Measurements from ENCODE around the gene NUDT13.
A peak's percentile ranks its signal among the peaks of the same experiment; 100 is the strongest.

Gene NUDT13

DNA sequence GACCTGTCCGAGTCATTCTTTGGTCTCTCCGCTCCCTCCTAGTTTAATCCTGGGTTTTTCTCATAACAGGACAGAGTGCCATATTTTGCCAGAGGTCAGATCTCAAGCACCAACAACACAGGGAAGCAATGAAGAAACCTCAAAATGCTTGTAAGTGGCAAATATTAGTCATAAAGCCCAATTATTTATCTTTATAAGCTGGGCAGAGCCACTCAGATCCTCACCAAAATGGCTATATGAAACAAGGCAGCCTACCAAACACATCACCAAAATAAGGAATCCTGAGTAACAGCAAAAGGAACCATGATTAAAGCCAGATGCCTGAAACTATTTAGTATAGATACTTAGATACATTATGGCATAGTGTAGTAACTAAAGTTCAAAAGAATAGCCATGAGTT is 52.8 kb downstream of the NUDT13 start:
- no peak for DNase-seq (ENCODE audit: low spot score)

DNA sequence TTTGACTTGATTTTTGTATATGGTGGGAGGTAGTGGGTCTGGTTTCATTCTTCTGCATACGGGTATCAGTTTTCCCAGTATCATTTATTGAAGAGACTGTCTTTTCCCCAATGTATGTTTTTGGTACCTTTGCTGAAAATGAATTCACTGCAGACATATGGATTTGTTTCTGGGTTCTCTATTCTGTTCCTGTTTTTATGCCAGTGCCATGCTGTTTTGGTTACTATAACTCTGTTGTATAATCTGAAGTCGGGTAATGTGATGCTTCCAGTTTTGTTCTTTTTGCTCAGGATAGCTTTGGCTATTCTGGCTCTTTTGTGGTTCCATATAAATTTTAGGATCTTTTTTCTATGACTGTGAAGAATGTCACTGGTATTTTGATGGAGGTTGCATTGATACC is 56.7 kb downstream of the NUDT13 start:
- no peak for DNase-seq (ENCODE audit: low spot score)

DNA sequence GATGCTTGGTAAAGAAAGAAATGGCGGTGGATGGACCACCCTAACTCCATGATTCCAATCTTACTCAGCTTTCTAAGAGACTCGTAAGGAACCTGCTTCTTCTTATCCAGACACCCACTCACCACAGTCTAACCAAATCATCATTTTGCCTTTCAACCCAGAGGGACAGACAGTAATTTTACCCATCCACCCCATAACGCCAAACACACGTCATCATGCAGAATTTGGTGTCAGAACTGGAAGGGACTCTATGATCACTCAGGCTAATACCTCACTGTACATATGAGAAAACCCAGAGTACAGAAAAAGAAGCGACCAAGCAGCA is 57.2 kb downstream of the NUDT13 start:
- no peak for DNase-seq (ENCODE audit: low spot score)

DNA sequence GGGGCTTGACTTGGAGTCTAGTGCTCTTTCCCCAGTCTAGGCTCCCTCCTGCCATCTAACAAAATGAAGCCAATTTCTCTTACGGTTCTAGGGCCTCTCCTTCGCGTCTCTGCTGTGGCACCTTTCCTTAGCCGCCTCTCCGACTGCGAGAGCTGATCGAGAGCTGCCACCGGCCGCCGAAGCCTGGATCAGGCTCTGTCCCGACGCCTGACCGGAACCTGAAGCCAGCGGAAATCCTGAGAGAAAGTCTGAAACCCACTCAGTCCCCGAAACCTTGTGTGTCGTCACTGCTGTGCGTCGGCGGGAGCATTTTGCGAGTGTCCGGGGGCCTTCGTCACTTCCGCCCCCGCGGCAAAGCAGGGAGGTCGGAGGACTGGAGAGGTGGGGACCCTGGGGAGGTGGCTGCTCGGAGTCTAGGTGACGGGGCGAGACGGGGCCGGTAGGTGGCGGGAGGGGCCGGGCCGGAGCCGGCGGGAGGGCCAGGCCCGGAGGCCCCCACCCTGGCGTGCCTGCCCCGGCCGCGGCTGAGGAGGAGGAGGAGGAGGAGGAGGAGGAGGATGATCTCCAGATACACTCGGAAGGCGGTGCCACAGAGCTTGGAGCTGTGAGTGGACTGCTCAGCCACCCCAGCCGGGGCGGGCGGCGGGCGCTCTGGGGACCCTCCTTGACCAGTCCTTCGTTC is 57.7 kb downstream of the NUDT13 start, which contains the start of the genes ECD and FAM149B1:
TSS of gene ECD (minus strand) at position 226 of the 682 bp plus-strand sequence. CDS start 4,071 bp downstream, outside the sequence.
TSS of gene FAM149B1 (plus strand) at position 337 of the 682 bp plus-strand sequence. CDS start at position 558, 221 bp downstream.
- peak; percentile 96 for DNase-seq (ENCODE audit: low spot score)

DNA sequence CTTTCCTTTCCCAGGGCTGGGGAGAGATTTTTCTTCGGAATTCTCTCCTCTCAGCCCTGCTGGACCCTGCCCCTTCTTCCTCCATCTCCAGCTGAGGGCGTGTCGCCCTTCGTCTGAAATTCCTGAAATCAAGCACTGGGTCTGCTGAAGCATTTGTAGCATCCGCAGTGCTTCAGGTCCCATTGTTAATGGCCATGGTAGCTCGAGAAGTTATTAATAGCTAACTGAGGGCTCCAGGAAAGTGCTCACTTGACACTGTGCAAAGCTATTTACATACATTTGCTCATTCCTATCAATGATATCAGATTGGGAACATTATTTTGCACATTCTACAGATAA is 58.2 kb downstream of the NUDT13 start:
- no peak for DNase-seq (ENCODE audit: low spot score)

DNA sequence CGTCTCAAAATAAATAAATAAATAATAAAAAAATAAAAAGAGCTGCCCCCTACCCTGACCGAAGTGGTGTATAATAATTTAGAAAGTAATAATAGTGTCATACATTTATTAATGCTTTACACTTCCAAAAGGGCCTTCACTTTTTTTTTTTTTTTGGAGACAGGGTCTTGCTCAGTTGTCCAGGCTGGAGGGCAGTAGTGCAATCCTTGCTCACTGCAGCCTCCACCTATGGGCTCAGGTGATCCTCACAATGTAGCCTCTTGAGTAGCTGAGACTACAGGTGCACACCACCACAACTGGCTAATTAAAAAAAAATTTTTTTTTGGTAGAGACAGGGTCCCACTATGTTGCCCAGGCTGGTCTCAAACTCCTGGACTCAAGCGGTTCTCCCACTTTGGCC is 59.1 kb downstream of the NUDT13 start:
- no peak for DNase-seq (ENCODE audit: low spot score)

DNA sequence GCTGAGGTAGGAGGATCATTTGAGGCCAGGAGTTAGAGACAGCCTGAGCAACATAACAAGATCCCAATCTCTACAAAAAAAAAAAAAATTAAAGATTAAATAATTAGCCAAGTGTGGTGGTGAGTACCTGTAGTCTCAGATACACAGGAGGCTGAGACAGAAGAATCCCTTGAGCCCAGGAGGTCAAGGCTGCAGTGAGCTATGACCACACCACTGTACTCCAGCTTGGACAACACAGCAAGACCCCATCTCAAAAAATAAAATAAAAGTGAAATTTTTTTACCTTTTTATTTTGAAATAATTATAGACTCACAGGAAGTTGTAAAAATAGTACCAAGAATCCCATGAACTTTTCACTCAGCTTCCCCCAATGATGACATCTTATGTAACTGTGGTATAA is 62.6 kb downstream of the NUDT13 start:
- DNase-seq (ENCODE audit: low spot score): no peak

DNA sequence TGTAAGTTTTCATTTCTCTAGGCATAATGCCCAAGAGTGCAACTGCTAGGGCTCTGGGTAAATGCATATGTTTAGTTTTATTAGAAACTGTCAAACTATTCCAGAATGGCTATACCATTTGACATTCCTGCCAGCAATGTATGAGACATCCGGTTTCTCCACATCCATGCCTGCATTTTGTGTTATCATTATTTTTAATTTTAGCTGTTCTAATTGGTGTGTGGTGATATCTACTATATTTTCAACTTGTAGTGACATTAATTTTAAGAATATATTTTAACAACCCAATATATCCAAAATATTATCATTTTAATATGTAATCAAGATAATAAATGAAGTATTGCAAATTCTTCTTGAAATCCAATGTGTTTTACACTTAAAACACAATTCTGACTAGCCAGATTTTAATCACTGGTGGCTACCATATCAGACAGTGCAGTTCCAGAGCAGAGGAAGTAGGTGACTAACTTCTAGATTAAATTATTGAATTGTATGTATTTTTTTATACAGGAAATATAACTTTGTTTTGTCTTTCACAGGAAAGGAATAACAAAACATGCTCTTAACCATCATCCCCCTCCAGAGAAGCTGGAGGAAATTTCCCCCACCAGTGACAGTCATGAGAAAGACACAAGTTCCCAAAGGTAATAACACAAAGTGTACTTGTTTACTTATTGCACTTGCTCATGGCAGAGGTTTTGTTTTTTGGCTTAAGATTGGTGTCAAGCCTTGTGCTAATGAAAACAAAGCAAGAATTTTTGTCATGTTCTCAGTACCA is 64.1 kb downstream of the NUDT13 start:
- no peak for DNase-seq (ENCODE audit: low spot score)

Measured in ecto neural progenitor cell (in vitro differentiated cells).